MV-4-11 (cell line): Measurements from ENCODE around the gene SP3.

ENCODE experiments used
- DNase-seq: peaks from one replicate; lab custom pipeline; 2025; lab: John Stamatoyannopoulos, UW

Gene SP3

GRCh38 chr2:173965372-173966025 lies at the start of gene SP3:
SP3 (minus strand) TSS chr2:173965373; CDS start chr2:173965171, 202 bp downstream.
- DNase-seq, result peak; percentile 95

- no peak for DNase-seq
Measured at GRCh38 chr2:174014699-174015070, 49.5 kb upstream of the SP3 start.

GRCh38 chr2:174014011-174014698 lies 49.0 kb upstream of the SP3 start:
- DNase-seq, result peak; percentile 8

DNA sequence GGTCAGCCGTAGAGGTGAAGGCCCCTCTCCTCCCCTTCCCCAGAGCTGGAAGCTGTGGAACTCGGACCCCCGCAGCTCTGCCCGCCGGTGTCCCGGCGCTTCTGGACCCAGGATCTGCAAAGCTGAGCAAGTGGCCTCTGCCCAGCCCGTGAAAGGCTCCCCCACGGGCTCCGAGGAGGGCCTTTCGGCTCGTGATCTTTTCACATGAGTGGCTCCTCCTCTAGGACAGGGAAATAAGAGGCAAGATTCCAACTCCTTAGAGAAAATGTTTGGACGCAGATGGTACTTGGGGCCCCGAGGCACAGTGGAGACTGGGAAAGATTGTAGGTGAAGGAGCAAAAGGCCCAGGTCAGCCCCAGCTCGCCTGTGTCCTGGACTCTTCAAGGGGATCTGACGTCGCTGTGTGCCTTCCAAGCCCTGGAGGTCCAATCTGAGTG lies 48.2 kb upstream of the SP3 start:
- no peak for DNase-seq

GRCh38 chr2:174012347-174013314 lies 47.5 kb upstream of the SP3 start:
- peak; percentile 78 for DNase-seq

DNA sequence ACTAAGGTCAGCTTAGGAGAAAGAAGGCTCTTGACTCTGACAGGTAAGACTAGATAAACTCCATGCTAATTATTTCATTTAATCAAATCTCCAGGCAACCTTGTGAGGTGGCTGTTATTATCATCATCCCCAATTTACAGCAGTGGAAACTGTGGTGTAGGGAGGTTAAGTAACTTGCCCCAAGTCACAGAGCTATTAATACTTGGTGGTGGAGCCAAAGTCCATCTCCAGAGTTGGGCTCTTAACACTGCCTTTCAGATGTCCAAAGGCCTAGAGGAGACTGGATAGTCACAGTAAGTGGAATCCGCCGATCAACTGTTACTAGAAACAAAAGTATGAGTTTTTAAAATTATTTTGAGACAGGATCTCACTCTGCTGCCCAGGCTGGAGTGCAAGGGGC lies 46.6 kb upstream of the SP3 start:
- no peak for DNase-seq

DNA sequence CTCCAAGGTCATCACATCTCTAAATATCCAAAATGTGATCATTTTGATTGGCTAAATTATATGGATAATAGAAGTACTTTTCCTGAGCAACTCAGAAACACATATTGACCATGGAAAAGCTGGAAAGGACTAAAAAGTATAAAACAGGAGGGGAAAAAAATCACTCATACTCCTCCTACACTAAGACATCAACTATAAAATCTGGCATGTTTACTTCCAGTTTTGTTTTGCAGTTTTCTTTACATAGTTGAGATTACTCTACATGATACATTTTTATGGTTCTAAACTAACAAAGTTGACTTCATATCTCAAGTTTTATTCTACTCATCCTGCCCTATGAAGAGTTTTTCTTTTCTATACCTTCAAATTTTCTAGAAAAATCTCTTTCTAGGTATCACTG lies 46.0 kb upstream of the SP3 start:
- no peak for DNase-seq

DNA sequence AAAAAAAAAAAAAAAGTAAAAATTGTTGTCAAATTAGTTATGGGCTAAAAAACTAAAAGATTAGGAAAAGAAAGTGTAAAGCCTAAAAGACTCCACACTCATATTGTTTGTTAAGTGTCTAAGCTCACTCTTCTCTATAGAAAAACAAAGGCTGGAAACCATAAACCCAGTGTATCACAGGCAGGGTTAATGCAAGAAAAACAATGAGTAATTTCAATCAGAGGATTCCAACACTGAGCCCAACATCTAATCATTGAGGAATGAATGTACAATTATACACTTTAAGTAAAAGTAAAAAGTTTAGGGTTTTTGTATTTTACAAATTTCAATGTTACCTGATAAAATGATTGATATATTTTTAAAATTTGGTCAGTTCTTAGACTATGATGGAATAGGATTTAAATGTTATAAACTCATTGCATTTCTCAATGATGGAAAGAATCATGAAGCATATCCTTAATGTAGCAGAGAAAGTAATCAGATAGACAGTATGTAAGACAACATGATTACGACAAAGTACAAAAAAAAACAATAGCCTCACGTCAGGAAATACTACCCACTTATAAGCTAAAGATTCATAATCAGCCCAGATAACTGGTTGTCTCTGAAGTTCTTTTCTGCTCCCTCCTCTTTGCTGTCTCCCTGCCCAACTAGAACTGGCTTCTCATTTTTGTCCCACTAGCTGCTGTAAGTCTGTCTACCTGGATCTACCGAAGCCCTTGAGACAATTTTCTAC lies 44.5 kb upstream of the SP3 start:
- DNase-seq, result no peak

- DNase-seq, result no peak
Measured at GRCh38 chr2:174008720-174009119, 43.5 kb upstream of the SP3 start.

DNA sequence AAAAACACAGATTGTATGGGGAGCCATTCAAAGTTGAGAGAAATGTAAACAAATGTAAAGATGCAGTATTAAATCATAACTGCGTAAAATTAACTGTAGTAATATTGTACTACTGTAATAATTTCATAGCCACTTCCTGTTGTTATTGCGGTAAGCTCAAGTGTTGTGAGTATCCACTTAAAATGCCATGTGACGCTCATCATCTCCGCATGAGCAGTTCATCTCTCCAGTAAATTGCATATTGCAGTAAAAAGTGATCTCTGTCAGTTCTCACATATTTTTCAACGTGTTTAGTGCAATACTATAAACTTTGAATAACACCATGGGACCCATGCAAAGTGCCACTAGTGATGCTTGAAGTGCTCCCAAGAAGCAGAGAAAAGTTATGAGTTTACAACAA lies 41.8 kb upstream of the SP3 start:
- no peak for DNase-seq

GRCh38 chr2:174005801-174006419 lies 40.7 kb upstream of the SP3 start:
- DNase-seq, result no peak

DNA sequence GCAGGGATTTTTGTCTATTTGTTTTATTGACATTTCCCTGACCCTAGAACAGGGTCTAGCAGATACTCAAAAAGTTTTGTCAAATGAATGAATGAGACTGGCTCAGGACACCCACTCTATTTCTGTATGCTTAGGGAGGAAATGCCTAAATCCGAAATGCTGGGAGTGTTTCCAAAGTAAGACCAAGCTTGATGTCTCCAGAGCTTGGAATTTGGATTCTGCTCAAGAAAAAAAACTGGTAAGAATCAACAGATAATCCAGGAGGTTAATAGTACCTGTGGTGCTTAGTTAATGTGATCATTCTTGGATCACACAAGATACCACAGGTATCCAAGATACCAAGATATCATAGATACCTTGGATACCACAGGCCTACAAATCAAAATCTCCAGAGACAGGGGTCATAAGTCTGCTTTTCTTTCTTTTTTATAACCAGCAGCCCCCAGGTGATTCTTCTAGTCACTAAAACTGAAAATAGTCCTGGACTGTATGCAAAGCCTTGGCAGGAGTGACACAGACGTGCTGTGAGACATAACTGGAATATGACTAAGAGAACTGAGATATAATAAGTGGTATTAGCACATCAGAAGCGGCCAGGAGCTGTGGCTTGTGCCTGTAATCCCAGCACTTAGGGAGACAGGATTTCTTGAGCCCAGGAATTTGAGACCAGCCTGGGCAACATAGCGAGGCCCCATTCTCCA lies 39.9 kb upstream of the SP3 start:
- no peak for DNase-seq

GRCh38 chr2:174003720-174004695 lies 38.8 kb upstream of the SP3 start:
- no peak for DNase-seq

GRCh38 chr2:174002679-174003078 lies 37.5 kb upstream of the SP3 start:
- no peak for DNase-seq

GRCh38 chr2:174001107-174001506 lies 35.9 kb upstream of the SP3 start:
- DNase-seq, result no peak

GRCh38 chr2:173999724-174000123 lies 34.6 kb upstream of the SP3 start:
- DNase-seq, result no peak

DNA sequence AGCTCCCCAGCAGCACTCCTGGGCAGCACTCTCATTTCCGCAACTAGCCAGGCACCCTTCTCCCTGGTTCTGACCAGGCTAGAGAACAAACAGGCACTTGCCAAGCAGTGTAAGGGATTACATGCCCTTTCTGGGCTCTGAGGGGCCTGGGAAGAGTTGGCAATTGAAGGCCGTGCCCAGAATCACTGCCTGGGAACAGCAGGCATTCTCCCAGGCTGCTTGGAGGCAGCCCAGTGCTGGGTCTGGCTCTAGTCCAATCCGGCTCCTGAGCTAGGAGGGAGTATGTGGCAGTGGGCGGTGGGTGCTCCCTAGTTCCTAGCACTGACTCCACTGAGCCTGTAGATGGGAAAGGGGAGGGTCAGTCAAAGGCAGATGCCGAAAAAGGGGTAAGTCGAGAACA lies 34.1 kb upstream of the SP3 start:
- DNase-seq, result no peak

DNA sequence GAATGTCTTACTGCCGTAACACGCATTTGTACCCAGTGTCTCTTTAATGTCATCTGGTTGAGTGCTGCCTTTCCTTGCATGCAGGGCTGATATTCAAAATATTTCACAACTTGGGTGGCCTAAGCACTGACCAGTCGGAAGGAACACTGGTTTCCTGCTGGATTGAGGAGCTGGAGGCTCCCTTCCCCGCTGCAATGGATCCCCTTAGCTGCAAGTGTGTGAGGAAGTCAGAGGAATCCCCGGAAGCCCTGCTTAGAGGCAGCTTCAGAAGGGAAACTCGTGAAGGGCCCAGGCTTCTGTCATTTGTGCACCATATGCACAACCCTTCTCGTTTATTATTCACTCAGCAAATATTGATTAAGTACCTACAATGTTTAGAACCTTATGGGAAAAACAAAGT lies 33.2 kb upstream of the SP3 start:
- DNase-seq, result no peak

- no peak for DNase-seq
Measured at GRCh38 chr2:173997753-173998152, 32.6 kb upstream of the SP3 start.

GRCh38 chr2:173997269-173997668 lies 32.1 kb upstream of the SP3 start:
- peak; percentile 99 for DNase-seq
